Thoracic aorta (tissue), 2 donors: ENCODE measurements around the gene SEMA3D. TPM values are rescaled to one million over a fixed set of nuclear protein-coding genes. Genes with fewer than 3 reads are reported as not detected.
A peak's percentile ranks its signal among the peaks of the same experiment; 100 is the strongest.

Source experiments
- ATAC-seq: fragments of 150-250 bp; one replicate; pipeline ENCODE4 v1.8.0; 2017; ENCODE audit warnings: low read depth; ENCODE audit not compliant: insufficient number of reproducible peaks, low FRiP score
- DNase-seq: peaks from one replicate; pipeline ENCODE4 v3.0.0-alpha.2; 2020; ENCODE audit warnings: low spot score
- H3K27ac ChIP-seq, 2 donors: fragments of 200-600 bp; sonication (generic); 1 replicate in 1 of 2; 2 replicates in 1 of 2; pipeline ENCODE4 v1.5.1; 2016; ENCODE audit warnings: mild to moderate bottlenecking in 2 of 2, moderate library complexity in 2 of 2
- H3K27me3 ChIP-seq: fragments of 200-600 bp; sonication (generic); replicated peaks from 2 replicates; pipeline ENCODE4 v1.6.0; 2016; ENCODE audit warnings: mild to moderate bottlenecking; ENCODE audit not compliant: insufficient read depth
- H3K36me3 ChIP-seq: fragments of 200-600 bp; sonication (generic); one replicate; pipeline ENCODE4 v1.5.1; 2016
- H3K4me1 ChIP-seq, 2 donors: fragments of 200-600 bp; sonication (generic); 1 replicate in 1 of 2; 2 replicates in 1 of 2; pipeline versions ENCODE4 v1.5.1 to v1.6.0; 2016; ENCODE audit warnings: low read depth in 2 of 2, mild to moderate bottlenecking in 1 of 2; ENCODE audit not compliant: control insufficient read depth in 1 of 2
- H3K4me3 ChIP-seq: fragments of 200-600 bp; sonication (generic); 2 replicates; pipeline ENCODE4 v1.5.1; 2016; ENCODE audit warnings: mild to moderate bottlenecking
- H3K9me3 ChIP-seq: fragments of 200-600 bp; sonication (generic); 2 replicates; pipeline ENCODE4 v1.5.1; 2016
- total RNA-seq, 2 donors: library from RNA; depleted of rRNA; stranded (reverse); fragments of >200 nt; gene quantifications; one replicate each; pipeline versions ENCODE4 v1.1.0 to v1.2.3, GENCODE V29; 2016
- TF ChIP-seq, protein P1 (sequence below): fragments of 200-600 bp; sonication (generic); IDR thresholded peaks from one replicate; pipeline ENCODE4 v1.5.1; 2019; ENCODE audit warnings: antibody characterized with exemption

SEMA3D gene
- total RNA-seq, 2 donors from 2014 or later: 18.5 to 22.8 TPM

DNA sequence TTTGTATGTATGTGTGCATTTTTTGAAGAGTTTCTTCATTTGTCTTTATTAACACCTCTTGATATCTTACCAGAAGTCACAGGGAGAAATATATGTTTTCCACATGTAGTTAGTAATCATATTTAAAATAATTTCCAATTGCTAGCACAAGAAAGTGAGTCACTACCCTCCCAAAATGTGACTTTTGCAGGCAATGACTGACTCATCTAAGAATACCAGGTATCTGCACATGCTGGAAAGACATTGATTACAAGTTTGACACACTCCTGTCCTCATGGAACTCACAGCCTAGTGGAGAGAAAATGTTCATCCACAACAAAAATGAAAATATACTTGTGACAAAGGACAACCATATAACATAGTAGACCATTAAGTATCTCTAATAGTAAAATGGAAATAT, 82.9 kb downstream of the SEMA3D start:
- no peak for DNase-seq
- H3K36me3 ChIP-seq: no peaks in the 10 kb centered on the region
- TF ChIP-seq, protein P1, sequence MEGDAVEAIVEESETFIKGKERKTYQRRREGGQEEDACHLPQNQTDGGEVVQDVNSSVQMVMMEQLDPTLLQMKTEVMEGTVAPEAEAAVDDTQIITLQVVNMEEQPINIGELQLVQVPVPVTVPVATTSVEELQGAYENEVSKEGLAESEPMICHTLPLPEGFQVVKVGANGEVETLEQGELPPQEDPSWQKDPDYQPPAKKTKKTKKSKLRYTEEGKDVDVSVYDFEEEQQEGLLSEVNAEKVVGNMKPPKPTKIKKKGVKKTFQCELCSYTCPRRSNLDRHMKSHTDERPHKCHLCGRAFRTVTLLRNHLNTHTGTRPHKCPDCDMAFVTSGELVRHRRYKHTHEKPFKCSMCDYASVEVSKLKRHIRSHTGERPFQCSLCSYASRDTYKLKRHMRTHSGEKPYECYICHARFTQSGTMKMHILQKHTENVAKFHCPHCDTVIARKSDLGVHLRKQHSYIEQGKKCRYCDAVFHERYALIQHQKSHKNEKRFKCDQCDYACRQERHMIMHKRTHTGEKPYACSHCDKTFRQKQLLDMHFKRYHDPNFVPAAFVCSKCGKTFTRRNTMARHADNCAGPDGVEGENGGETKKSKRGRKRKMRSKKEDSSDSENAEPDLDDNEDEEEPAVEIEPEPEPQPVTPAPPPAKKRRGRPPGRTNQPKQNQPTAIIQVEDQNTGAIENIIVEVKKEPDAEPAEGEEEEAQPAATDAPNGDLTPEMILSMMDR: no peak
- H3K9me3 ChIP-seq: no peaks in the 10 kb centered on the region
- no peak overlapping the region for H3K27ac ChIP-seq
- ATAC-seq: no peak
- no peak overlapping the region for H3K4me3 ChIP-seq
- H3K4me1 ChIP-seq: peaks cover 13 to 35% of the 10 kb centered on the region in 2 donors
- no peaks in the 10 kb centered on the region for H3K27me3 ChIP-seq

DNA sequence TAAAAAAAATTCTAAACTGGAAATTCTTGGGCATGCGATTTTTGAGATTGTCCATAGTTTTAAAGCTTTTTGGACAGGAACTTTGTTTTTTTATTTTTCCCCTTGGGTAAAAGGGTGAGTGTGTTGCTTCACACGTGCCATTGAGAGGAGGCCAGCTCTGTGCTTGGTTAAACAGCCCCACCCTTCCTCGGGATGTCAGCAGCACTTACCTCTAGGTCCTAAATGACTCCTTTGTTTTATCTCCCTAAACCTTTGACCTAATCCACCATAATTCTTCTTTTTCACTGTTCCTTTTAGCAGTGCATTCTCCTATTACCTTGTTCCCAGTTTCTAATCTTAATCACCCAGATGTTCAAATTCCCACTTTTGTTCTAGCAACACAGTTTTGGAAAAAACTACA, 83.5 kb downstream of the SEMA3D start:
- H3K9me3 ChIP-seq: no peaks in the 10 kb centered on the region
- ATAC-seq: no peak
- H3K4me3 ChIP-seq: no peak overlapping the region
- no peaks in the 10 kb centered on the region for H3K36me3 ChIP-seq
- H3K27me3 ChIP-seq: no peaks in the 10 kb centered on the region
- no peak for DNase-seq
- peak overlapping the region in 1 of 2 donors; percentile 2 for H3K27ac ChIP-seq
- TF ChIP-seq, protein P1: no peak
- peaks cover 13 to 35% of the 10 kb centered on the region in 2 donors for H3K4me1 ChIP-seq

DNA sequence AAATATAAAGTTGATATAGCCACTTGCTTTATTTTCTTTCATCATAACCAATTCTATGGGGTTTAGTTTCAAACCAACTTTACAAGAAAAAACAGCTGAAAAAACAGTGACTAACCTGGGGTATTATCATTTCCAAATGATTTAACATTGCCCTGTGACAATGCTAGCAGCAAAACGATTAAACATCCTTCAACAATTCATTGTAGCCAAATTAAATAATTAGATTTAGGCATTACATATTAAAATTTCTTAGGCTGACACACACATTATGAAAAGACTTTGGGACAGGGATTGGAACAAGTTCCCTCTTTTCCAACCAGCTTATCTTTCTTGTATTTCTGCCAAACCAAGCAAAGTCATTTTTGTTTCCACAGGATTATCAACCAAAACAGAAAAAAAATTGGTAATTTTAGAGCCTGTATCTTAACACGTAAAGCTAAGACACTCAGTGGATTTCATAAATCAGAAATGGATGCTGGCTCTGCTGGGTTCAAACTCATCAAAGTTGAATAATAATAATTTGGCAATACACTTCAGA, 84.0 kb downstream of the SEMA3D start:
- peak overlapping the region in 1 of 2 donors; percentile 9 for H3K27ac ChIP-seq
- no peak for DNase-seq
- no peak overlapping the region for H3K4me3 ChIP-seq
- H3K27me3 ChIP-seq: no peaks in the 10 kb centered on the region
- H3K4me1 ChIP-seq: peaks cover 13 to 35% of the 10 kb centered on the region in 2 donors
- no peaks in the 10 kb centered on the region for H3K36me3 ChIP-seq
- no peak for ATAC-seq
- TF ChIP-seq, protein P1: no peak
- H3K9me3 ChIP-seq: no peaks in the 10 kb centered on the region

DNA sequence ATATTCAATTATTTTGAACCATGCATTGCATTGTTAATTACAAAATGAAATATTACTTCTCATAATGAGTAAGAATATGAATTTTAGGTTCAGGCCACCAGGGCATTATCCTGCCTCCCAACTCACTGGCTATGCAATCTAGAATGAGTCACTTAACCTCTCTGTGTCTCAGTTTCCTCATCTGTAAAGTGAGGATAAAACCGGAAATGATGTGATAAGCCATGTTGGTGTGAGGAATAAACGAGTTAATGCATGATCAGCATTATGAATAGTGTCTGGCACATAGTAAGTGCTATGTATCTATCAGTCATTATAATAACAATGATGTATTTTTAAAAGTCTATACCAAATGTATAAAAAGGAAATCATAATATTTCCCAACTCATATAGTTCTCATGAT, 85.5 kb downstream of the SEMA3D start:
- DNase-seq (no peak), ATAC-seq (no peak)
- H3K27ac ChIP-seq: no peak overlapping the region
- H3K27me3 ChIP-seq: no peaks in the 10 kb centered on the region
- no peaks in the 10 kb centered on the region for H3K36me3 ChIP-seq
- peaks cover 13 to 43% of the 10 kb centered on the region in 2 donors for H3K4me1 ChIP-seq
- H3K4me3 ChIP-seq: no peak overlapping the region
- TF ChIP-seq, protein P1: no peak
- no peaks in the 10 kb centered on the region for H3K9me3 ChIP-seq

DNA sequence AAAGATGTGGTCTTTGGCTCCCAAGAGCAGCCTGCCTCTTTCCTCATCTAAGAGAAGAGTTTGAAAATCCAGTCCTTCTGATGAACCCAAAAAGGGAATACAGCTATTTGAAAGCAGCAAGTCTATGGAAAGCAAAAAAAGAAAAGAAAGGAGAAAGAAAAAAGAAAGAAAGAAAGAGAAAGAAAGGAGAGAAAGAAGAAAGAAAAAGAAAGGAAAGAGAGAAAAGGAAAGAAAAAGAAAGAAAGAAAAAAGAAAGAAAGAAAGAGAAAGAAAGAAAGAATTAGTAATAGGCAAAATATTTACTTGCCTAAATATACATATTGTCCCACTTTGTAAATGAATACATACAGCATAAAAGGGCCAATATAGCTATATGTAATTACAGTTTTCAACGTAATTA, 89.0 kb downstream of the SEMA3D start:
- Histone ChIP-seq H3K4me3 (no peak overlapping the region), H3K36me3 (no peaks in the 10 kb centered on the region), H3K27me3 (no peaks in the 10 kb centered on the region)

More for the DNA sequence above, 89.0 kb downstream of the SEMA3D start:
- Histone ChIP-seq H3K4me1 (peaks cover 6 to 32% of the 10 kb centered on the region in 2 donors), H3K27ac (no peak overlapping the region), H3K9me3 (no peaks in the 10 kb centered on the region)
- ATAC-seq (no peak), DNase-seq (no peak)
- TF ChIP-seq, protein P1: no peak
